Central memory CD4-positive, alpha-beta T cell (primary cell): ENCODE data around the gene LDLR.
"Not testable (repeated sequence)": the region's sequence is repeated elsewhere in the genome, so short reads cannot be mapped to it uniquely, and the experiment has no call there.

Experiments
- DNase-seq: peaks from one replicate; pipeline ENCODE4 v3.0.0; 2022

The LDLR gene

DNA sequence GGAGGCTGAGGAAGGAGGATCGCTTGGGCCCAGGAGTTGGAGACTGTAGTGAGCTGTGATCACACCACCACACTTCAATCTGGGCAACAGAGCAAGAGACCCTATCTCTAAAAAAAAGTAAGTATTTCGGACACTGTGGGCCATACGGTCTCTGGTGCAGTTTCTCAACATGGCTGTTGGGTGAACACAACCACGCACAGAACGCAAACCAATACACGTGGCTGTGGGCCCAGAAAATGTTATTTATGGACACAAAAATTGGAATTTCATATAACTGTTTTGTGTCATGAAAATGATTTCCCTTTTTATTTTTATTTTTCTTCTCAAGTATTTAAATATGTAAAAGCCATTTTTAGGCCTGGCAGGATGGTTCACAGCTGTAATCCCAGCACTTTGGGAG lies 19.5 kb downstream of the LDLR start:
- no peak for DNase-seq

GRCh38 chr19:11111117-11111770 lies 22.0 kb downstream of the LDLR start:
- no peak for DNase-seq

- DNase-seq: no peak
Measured at GRCh38 chr19:11111771-11112144, 22.5 kb downstream of the LDLR start.

DNA sequence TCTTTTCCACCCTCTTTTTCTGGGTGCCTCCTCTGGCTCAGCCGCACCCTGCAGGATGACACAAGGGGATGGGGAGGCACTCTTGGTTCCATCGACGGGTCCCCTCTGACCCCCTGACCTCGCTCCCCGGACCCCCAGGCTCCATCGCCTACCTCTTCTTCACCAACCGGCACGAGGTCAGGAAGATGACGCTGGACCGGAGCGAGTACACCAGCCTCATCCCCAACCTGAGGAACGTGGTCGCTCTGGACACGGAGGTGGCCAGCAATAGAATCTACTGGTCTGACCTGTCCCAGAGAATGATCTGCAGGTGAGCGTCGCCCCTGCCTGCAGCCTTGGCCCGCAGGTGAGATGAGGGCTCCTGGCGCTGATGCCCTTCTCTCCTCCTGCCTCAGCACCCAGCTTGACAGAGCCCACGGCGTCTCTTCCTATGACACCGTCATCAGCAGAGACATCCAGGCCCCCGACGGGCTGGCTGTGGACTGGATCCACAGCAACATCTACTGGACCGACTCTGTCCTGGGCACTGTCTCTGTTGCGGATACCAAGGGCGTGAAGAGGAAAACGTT lies 24.0 kb downstream of the LDLR start:
- no peak for DNase-seq

DNA sequence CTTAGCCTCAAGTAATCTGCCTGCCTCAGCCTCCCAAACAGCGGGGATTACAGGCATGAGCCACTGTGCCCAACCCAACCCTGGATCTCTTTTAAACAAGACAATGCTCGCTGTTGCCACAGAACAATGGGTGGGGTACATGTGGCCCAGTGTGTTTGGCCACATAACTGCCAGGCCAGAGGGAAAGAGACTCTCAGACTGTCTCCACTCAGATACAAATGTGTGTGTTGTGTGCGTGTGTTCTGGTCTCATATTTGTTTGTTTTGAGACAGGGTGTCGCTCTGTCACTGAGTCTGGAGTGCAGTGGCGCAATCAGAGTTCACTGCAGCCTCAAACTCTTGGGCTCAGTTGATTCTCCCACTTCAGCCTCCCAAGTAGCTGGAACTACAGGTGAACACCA lies 25.8 kb downstream of the LDLR start:
- no peak for DNase-seq

- no peak for DNase-seq
Measured at GRCh38 chr19:11115895-11116446, 26.7 kb downstream of the LDLR start.

DNA sequence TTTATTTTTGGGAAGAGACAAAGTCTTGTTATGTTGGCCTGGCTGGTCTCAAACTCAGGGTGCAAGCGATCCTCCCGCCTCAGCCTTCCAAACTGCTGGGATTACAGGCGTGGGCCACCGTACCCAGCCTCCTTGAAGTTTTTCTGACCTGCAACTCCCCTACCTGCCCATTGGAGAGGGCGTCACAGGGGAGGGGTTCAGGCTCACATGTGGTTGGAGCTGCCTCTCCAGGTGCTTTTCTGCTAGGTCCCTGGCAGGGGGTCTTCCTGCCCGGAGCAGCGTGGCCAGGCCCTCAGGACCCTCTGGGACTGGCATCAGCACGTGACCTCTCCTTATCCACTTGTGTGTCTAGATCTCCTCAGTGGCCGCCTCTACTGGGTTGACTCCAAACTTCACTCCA lies 27.2 kb downstream of the LDLR start:
- no peak for DNase-seq

DNA sequence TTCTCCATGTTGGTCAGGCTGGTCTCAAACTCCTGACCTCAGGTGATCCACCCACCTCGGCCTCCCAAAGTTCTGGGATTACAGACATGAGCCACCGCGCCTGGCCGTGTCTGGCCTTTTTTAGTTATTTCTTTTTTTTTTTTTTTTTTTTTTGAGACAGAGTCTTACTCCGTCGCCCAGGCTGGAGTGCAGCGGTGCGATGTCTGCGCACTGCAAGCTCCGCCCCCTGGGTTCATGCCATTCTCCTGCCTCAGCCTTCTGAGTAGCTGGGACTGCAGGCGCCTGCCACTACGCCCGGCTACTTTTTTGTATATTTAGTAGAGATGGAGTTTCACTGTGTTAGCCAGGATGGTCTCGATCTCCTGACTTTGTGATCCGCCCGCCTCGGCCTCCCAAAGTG lies 32.7 kb downstream of the LDLR start:
- not testable (repeated sequence) for DNase-seq

GRCh38 chr19:11123114-11123513 lies 33.9 kb downstream of the LDLR start:
- DNase-seq: no peak

DNA sequence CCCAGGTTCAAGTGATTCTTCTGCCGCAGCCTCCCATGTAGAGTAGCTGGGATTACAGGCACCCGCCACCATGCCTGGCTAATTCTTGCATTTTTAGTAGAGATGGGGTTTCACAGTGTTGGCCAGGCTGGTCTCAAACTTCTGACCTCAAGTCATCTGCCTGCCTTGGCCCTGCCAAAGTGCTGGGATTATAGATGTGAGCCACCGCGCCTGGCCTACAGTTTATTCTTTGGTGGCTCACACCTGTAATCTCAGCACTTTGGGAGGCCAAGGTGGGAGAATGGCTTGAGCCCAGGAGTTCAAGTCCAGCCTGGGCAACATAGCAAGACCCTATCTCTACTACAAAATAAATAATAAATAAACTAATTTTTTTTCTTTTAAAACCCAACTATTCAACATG lies 34.9 kb downstream of the LDLR start:
- DNase-seq: not testable (repeated sequence)

DNA sequence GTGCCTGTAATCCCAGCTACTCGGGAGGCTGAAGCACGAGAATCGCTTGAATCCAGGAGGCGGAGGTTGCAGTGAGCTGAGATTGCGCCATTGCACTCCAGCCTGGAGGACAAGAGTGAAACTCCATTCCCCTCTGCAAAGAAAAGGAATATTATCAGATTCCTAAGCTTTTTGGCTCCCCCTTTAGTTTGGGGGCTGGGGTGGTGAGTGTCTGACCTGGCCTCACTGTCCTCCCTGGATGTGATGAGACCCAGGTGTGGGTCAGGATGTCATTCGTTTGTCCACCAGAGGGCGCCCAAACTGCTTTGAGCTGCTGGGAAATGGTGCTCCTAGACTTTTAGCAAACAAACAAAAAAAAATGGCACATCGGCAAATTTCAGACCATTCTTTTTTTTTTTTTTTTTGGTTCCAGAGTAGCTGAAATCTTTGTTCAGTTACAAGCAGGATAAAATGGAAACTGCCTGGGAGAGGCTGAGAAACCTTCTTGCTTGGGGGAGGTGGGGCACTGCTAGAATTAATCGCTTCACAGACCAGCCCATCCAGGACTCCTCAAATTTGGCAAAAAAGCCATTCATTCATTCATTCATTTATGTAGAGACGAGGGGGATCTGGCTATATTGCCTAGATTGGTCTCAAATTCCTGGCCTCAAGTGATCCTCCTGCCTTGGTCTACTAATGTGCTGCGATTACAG lies 36.9 kb downstream of the LDLR start:
- peak; percentile 60 for DNase-seq

DNA sequence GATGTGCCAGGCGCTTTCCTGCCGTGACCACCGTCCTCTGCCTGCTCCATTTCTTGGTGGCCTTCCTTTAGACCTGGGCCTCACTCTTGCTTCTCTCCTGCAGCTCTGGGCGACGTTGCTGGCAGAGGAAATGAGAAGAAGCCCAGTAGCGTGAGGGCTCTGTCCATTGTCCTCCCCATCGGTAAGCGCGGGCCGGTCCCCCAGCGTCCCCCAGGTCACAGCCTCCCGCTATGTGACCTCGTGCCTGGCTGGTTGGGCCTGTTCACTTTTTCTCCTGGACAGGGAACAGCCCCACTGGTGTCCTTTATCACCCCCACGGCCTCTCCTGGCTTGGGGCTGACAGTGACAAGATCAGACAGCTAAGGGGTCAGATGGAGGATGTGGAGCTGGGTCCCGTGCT lies 38.6 kb downstream of the LDLR start:
- no peak for DNase-seq

DNA sequence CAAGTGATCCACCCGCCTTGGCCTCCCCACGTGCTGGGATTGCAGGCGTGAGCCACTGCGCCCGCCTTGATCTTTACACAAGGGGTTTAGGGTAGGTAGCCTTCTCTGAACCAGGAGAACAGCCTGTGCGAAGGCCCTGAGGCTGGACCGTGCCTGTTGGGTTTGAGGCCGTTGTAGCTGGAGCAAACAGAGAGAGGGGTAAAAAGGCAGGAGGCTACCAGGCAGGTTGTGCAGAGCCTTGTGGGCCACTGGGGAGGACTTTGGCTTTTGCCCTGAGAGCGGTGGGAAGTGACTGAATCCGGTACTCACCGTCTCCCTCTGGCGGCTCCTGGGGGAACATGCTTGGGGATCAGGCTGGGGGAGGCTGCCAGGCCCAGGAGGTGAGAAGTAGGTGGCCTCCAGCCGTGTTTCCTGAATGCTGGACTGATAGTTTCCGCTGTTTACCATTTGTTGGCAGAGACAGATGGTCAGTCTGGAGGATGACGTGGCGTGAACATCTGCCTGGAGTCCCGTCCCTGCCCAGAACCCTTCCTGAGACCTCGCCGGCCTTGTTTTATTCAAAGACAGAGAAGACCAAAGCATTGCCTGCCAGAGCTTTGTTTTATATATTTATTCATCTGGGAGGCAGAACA lies 41.7 kb downstream of the LDLR start:
- DNase-seq: peak; percentile 55

- DNase-seq: no peak
Measured at GRCh38 chr19:11131471-11131870, 42.2 kb downstream of the LDLR start.

GRCh38 chr19:11136400-11137101 lies 47.3 kb downstream of the LDLR start:
- no peak for DNase-seq

DNA sequence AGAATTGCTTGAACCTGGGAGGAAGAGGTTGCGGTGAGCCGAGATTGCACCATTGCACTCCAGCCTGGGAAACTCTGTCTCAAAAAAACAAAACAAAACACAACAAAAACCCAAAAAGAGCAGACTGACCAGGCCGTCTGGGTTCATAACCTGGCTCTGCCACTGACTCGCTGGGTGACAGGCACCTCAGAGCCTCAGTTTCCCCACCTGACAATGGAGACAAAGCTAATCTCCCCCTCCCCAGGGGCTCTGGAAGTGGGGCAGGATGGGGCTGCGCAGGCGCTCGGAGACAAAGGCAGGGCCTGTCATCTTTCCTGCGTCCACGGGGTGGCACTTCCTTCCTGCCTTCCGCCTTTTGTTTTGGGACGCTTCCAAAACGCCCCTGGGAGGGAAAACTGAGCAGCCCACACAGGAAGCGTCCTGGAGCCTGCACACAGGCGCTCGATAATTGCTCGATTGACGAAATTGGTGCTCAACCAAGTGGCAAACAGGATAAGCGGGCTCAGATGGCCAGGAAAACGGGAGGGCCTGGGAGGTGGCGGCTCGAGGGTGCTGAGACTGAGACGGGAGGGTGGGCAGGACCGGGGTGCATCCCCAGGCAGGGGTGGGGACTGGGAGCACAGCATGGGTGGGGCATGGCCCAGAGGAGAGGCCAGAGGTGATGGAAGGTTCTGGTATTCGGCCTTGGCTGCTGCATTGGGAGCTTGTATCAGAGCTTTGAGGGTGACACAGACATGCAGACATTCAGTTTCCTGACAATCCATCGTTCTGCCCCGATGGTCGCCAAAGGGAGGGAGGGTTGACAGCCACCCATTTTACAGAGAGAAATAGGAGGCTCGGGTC lies 48.5 kb downstream of the LDLR start:
- peak; percentile 49 for DNase-seq

- no peak for DNase-seq
Measured at GRCh38 chr19:11138601-11139300, 49.5 kb downstream of the LDLR start.

DNA sequence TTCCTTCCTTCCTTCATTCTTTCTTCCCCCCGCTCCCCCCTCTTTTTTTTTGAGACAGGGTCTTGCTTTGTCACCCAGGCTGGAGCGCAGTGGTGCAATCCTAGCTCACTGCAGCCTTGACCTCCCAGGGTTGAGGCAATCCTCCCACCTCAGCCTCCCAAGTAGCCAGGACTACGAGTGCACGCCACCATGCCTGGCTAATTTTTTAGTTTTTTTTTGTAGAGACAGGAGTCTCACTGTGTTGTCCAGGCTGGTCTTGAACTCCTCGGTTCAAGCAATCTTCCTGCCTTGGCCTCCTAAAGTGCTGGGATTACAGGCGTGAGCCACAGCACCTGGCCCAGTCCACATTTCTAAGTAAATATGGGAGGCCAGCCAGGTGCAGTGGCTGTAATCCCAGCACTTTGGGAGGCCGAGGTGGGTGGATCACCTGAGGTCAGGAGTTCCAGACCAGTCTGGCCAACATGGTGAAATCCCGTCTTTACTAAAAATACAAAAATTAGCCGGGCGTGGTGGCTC lies 50.8 kb downstream of the LDLR start:
- DNase-seq: not testable (repeated sequence)

- no peak for DNase-seq
Measured at GRCh38 chr19:11140896-11141295, 51.6 kb downstream of the LDLR start.

- no peak for DNase-seq
Measured at GRCh38 chr19:11141937-11142527, 52.8 kb downstream of the LDLR start.
